Measurements from ENCODE around the gene PRR14. TPM values are rescaled to one million over a fixed set of nuclear protein-coding genes. Genes with fewer than 3 reads are reported as not detected.

PRR14 gene
- total and polyA plus RNA-seq, 10 of the 15 experiments (the other 5 are each of a cell fraction or from before 2014, with no cell fraction given): 2.5 to 66.8 (median 19.2) TPM

DNA sequence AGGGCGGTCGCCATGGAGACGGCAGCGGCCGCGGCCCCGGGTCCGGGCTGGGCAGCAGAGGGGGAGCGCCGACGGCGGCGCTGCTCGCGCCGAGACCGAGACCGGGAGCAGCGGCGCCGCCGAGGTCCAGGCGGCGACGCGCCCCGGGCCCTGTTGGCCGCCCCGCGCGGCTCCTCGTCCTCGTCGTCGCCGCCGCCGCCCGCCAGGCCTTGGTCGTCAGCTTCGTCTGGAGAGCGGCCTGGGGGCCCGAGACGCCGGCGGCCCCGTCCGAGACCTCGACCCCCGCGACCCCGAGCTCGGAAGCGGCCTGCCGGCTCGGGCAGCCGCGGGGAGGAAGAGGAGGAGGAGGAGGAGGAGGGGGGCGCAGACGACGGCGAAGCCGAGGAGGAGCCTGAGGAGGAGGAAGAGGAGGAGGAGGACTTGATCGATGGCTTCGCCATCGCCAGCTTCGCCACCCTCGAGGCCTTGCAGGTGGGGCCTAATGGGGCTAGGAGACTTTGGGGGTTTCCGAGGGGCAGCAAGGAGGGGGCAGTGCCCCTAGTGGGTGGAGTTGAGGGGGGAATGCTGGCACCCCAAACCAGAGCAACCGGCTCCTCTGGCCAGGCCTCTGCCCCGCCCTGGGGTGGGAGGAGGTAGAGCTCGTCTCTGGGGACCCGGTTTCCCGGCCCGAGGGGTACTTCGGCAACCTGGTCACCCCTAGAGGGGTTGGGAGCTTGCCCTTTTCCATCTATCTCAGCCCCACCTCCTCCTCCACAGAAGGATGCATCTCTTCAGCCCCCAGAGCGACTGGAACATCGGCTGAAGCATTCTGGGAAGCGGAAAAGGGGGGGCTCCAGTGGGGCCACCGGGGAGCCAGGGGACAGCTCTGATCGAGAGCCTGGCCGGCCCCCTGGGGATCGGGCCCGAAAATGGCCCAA is 9.0 kb downstream of the PRR14 start:
- H3K9me3 ChIP-seq (replicated peaks; ENCODE audit: control insufficient read depth, insufficient read depth, low read length): no peaks in the 10 kb centered on the region; the same call in 2 of the 3 replicates
- H3K36me3 ChIP-seq (ENCODE audit: control insufficient read depth in 2 of 2, insufficient read depth in 2 of 2, low read length in 1 of 2): peaks cover 20 to 32% of the 10 kb centered on the region in 2 experiments
- WGBS (ENCODE audit: insufficient coverage, insufficient replicate concordance, low lambda C conversion rate, missing lambda C conversion rate): 1% methylated on average over 72 of the region's 84 CpGs
- CTCF ChIA-PET: interaction anchor here (0.7 to 4.8 kb wide), 11 partner anchors 9 to 289 kb away, joined by 3 to 61 read pairs (median 6); partner anchors contain the start of genes PRR14 and TBC1D10B
- ATAC-seq: peak; percentile 7
- intact Hi-C loops (cut with micrococcal nuclease; ENCODE audit: unreplicated experiment) (loop anchor here (5.0 to 10.0 kb wide), 4 partner anchors 85 to 265 kb away; partner anchors contain the start of genes BCL7C, CFAP119, CTF1 and FBXL19), in situ Hi-C loops (cut with MboI) (loop anchor here (5.0 to 25.0 kb wide), 2 partner anchors 38 to 1228 kb away; partner anchors contain the start of gene SRCAP)
- H2AFZ ChIP-seq (ENCODE audit: control insufficient read depth, low read depth, low read length): peak overlapping the region; percentile 30
- H3K79me2 ChIP-seq (ENCODE audit: control insufficient read depth, insufficient read depth, low read length): peaks cover 48% of the 10 kb centered on the region
- H3K27me3 ChIP-seq (replicated peaks in 1 of 2; ENCODE audit: control insufficient read depth in 2 of 2, insufficient read depth in 2 of 2, low read length in 1 of 2): no peaks in the 10 kb centered on the region
- peak overlapping the region; percentile 98 for H3K27ac ChIP-seq (ENCODE audit: control insufficient read depth, insufficient read depth)
- no peak for DNase-seq (ENCODE audit: low read depth, low spot score)
- FAIRE-seq: no peak
- H3K9ac ChIP-seq (ENCODE audit: control insufficient read depth, insufficient read depth, low read length): peak overlapping the region; percentile 90
- H4K20me1 ChIP-seq (ENCODE audit: control insufficient read depth, insufficient read depth): 0 out of 2 replicates have a peak, but pooled peaks cover 4% of the 10 kb centered on the region
- RAD21 ChIA-PET (ENCODE audit: unreplicated experiment): interaction anchor here (0.8 to 4.4 kb wide), 11 partner anchors 9 to 230 kb away, joined by 3 to 64 read pairs (median 4); partner anchors contain the start of genes DCTPP1, PRR14, SRCAP and ZNF689
- H3K4me1 ChIP-seq (ENCODE audit: control insufficient read depth, insufficient read depth, low read length): peaks cover 22% of the 10 kb centered on the region
- POLR2A ChIA-PET: interaction anchor here (0.6 to 4.8 kb wide), 11 partner anchors 10 to 276 kb away, joined by 3 to 36 read pairs (median 8); partner anchors contain the start of genes DCTPP1, PRR14, SRCAP and ZNF689
- SMC1A ChIA-PET (ENCODE audit: uncharacterized antibody, unreplicated experiment): interaction anchor here (0.6 to 4.6 kb wide), 11 partner anchors 9 to 281 kb away, joined by 3 to 80 read pairs (median 4); partner anchors contain the start of gene PRR14
- H3K4me2 ChIP-seq (ENCODE audit: control insufficient read depth, insufficient read depth): peak overlapping the region; percentile 98
- peak overlapping the region; percentile 89 for H3K4me3 ChIP-seq
- no TSS peak for BruUV-seq (replicated peaks)
- TF ChIP-seq, protein P1, sequence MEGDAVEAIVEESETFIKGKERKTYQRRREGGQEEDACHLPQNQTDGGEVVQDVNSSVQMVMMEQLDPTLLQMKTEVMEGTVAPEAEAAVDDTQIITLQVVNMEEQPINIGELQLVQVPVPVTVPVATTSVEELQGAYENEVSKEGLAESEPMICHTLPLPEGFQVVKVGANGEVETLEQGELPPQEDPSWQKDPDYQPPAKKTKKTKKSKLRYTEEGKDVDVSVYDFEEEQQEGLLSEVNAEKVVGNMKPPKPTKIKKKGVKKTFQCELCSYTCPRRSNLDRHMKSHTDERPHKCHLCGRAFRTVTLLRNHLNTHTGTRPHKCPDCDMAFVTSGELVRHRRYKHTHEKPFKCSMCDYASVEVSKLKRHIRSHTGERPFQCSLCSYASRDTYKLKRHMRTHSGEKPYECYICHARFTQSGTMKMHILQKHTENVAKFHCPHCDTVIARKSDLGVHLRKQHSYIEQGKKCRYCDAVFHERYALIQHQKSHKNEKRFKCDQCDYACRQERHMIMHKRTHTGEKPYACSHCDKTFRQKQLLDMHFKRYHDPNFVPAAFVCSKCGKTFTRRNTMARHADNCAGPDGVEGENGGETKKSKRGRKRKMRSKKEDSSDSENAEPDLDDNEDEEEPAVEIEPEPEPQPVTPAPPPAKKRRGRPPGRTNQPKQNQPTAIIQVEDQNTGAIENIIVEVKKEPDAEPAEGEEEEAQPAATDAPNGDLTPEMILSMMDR (IDR thresholded peaks at IDR 0.05 in 2 of 3, conservative IDR thresholded peaks at IDR 0.05 in 1 of 3; ENCODE audit: control insufficient read depth in 2 of 3, extremely low read depth in 1 of 3, insufficient read depth in 1 of 3, low read depth in 3 of 3, low read length in 3 of 3): peak in 1 of 3 experiments; percentile 26; a peak in 1 of 6 replicates
- TF ChIP-seq, protein P2, sequence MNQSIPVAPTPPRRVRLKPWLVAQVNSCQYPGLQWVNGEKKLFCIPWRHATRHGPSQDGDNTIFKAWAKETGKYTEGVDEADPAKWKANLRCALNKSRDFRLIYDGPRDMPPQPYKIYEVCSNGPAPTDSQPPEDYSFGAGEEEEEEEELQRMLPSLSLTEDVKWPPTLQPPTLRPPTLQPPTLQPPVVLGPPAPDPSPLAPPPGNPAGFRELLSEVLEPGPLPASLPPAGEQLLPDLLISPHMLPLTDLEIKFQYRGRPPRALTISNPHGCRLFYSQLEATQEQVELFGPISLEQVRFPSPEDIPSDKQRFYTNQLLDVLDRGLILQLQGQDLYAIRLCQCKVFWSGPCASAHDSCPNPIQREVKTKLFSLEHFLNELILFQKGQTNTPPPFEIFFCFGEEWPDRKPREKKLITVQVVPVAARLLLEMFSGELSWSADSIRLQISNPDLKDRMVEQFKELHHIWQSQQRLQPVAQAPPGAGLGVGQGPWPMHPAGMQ (IDR thresholded peaks at IDR 0.05; ENCODE audit: borderline replicate concordance): no peak
- TF ChIP-seq USF2 (IDR thresholded peaks at IDR 0.05; ENCODE audit: borderline replicate concordance, low read depth, low read length) (no peak), POU2F2 (IDR thresholded peaks at IDR 0.05; ENCODE audit: borderline replicate concordance, low read depth, low read length) (no peak), MEF2B (IDR thresholded peaks at IDR 0.05; ENCODE audit: partially characterized antibody, poor library complexity, severe bottlenecking) (peak; percentile 81), IKZF1 (conservative IDR thresholded peaks at IDR 0.05) (peak; percentile 13), BRCA1 (IDR thresholded peaks at IDR 0.05; ENCODE audit: low read depth, low read length) (no peak), HDGF (IDR thresholded peaks at IDR 0.05) (peak; percentile 64; the same call in 1 of the 2 replicates), SUZ12 (IDR thresholded peaks at IDR 0.05; ENCODE audit: unreplicated experiment) (no peak), ZNF207 (IDR thresholded peaks at IDR 0.05; ENCODE audit: borderline replicate concordance) (no peak), DPF2 (IDR thresholded peaks at IDR 0.05) (peak; percentile 39; the same call in 1 of the 2 replicates), SIN3A (IDR thresholded peaks at IDR 0.05; ENCODE audit: low read depth, low read length) (peak; percentile 34; the same call in 1 of the 2 replicates), KLF5 (IDR thresholded peaks at IDR 0.05; ENCODE audit: partially characterized antibody) (no peak), NBN (IDR thresholded peaks at IDR 0.05) (peak; percentile 19; the same call in 1 of the 2 replicates)
